Lung (tissue), 12 donors: ENCODE results near the gene SPAG6. TPM values are rescaled to one million over a fixed set of nuclear protein-coding genes. Genes with fewer than 3 reads are reported as not detected.

Experiments
- ATAC-seq: fragments of 200-7000 bp; cut with Tn5 transposase; one replicate; pipeline ENCODE4 v1.9.1; 2020; ENCODE audit warnings: moderate number of reproducible peaks; ENCODE audit not compliant: insufficient read depth, low FRiP score
- DNase-seq, 3 donors: peaks; one replicate each; pipeline ENCODE4 v3.0.0-alpha.2; 2013 to 2017
- H3K27ac ChIP-seq, 2 donors: one replicate each; pipeline ENCODE4 v1.5.1; 2013; ENCODE audit warnings: mild to moderate bottlenecking in 2 of 2, moderate library complexity in 2 of 2, control low read depth in 1 of 2, inconsistent platforms in 1 of 2, low read depth in 1 of 2, low read length in 1 of 2
- H3K27me3 ChIP-seq, 3 donors: one replicate each; pipeline ENCODE4 v1.5.1; 2013; ENCODE audit warnings: low read length in 2 of 3; ENCODE audit not compliant: control insufficient read depth in 3 of 3, insufficient read depth in 3 of 3
- H3K36me3 ChIP-seq, 4 donors: one replicate each; pipeline ENCODE4 v1.5.1; 2013; ENCODE audit warnings: low read length in 4 of 4, mild to moderate bottlenecking in 1 of 4, moderate library complexity in 1 of 4; ENCODE audit not compliant: control insufficient read depth in 4 of 4, insufficient read depth in 4 of 4
- H3K4me1 ChIP-seq, 5 donors: one replicate each; pipeline ENCODE4 v1.5.1; 2013; ENCODE audit warnings: low read length in 5 of 5, mild to moderate bottlenecking in 2 of 5, moderate library complexity in 1 of 5; ENCODE audit not compliant: control insufficient read depth in 5 of 5, insufficient read depth in 5 of 5
- H3K4me3 ChIP-seq: one replicate; pipeline ENCODE4 v1.5.1; 2013; ENCODE audit warnings: mild to moderate bottlenecking, control low read depth, moderate library complexity
- H3K9ac ChIP-seq, 2 donors: one replicate each; pipeline ENCODE4 v1.5.1; 2013; ENCODE audit warnings: low read length in 2 of 2, control low read depth in 1 of 2; ENCODE audit not compliant: insufficient read depth in 1 of 2
- H3K9me3 ChIP-seq, 4 donors: one replicate each; pipeline ENCODE4 v1.5.1; 2013; ENCODE audit warnings: low read length in 3 of 4, mild to moderate bottlenecking in 1 of 4, moderate library complexity in 1 of 4; ENCODE audit not compliant: control insufficient read depth in 4 of 4, insufficient read depth in 3 of 4
- CTCF ChIP-seq: IDR thresholded peaks from 2 replicates; pipeline ENCODE4 v1.5.1; 2012; ENCODE audit warnings: mild to moderate bottlenecking; ENCODE audit errors: control extremely low read depth, extremely low read depth
- WGBS, 2 donors: extraction: QIAGEN DNeasy Blood & Tissue Kit; methylation state at CpG; one replicate each; pipeline ENCODE4 v1.1.7; 2013; 5-methylcytosine and 5-hydroxymethylcytosine counted together
- polyA plus RNA-seq, 2 donors: library from polyadenylated mRNA; stranded (reverse); fragments of 200-250 nt; gene quantifications; one replicate each; pipeline ENCODE4 v1.2.1, GENCODE V29; 2013
- total RNA-seq, 2 donors: library from RNA; depleted of rRNA in 1 of 2; stranded (reverse); fragments of >200 nt in 1 of 2; gene quantifications; one replicate each; pipeline ENCODE4 v1.2.1, GENCODE V29; 2014 to 2021
- donor health status: control.
- donor health status: control.
- donor health status: Bipolar disorder and iron deficiency.
- donor health status: healthy.
- donor health status: DM: yes; HTN: yes; CAD: no.

SPAG6 gene
- total and polyA plus RNA-seq, 4 donors, result 12.2 to 40.1 (median 23.6) TPM

GRCh38 chr10:22324893-22325271 is 20.4 kb upstream of the SPAG6 start:
- 2% methylated on average over 9 of the region's 9 CpGs for WGBS, 2 donors
- Histone ChIP-seq H3K9me3 (peaks cover 0 to 1% (median 0%) of the 10 kb centered on the region in 4 donors), H3K4me1 (peaks cover 0 to 33% (median 12%) of the 10 kb centered on the region in 5 donors), H3K9ac (peak overlapping the region in 1 of 2 donors; percentile 56), H3K27ac (peak overlapping the region in 1 of 2 donors; percentile 53), H3K27me3 (peaks cover 0 to 26% (median 24%) of the 10 kb centered on the region in 3 donors), H3K4me3 (peak overlapping the region; percentile 56), H3K36me3 (peaks cover 2 to 15% (median 7%) of the 10 kb centered on the region in 4 donors)
- peak in 1 of 3 donors; percentile 60 for DNase-seq
- TF ChIP-seq CTCF, result no peak
- no peak for ATAC-seq

DNA sequence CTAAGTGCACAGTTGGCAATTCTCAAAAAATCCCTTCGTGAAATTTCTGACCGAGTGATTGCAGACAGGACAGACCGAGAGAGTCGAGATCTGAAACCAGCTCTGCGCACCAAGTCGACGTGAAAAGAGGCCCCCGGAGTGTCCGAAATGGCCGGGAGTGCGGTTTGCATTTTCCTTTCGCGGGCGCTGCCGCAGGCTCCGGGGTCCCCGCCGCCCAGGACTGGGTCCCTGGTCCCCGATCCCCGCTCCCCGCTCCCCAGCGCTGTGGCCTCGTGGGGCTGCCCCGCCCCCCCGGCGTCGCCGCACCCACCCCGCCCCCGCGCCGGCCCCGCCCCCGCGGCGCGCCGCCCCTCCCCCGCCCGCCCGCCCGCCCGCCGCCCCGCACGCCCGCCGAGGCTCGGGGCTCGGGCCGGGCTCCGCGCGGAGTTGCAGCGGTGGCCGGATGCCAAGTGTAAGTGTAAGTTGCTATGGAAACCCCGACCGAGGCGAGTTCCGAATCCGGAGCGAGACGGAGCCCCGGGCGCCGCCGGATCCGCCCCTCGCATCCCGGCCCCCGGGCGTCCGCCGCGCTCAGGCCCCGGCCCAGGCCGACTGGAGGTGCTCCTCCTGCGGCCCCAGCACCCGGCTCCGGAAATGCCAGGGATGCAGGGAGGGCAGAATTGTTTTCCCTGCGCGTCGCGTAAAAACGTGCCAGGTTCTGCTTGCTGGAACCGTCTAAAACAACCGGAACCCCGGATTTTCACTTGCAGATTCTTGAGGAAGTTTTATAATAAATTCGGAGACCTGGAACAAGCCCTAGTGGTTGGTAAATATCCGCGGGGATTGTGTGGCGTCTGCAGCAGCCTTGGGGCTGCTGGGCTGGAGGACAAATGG is 19.8 kb upstream of the SPAG6 start:
- WGBS, 2 donors, result 0 to 1% methylated on average over 37 to 92 of the region's 92 CpGs
- Histone ChIP-seq H3K4me3 (peak overlapping the region; percentile 56), H3K4me1 (peaks cover 0 to 30% (median 10%) of the 10 kb centered on the region in 5 donors), H3K9ac (peak overlapping the region in 1 of 2 donors; percentile 56), H3K27ac (peak overlapping the region; percentile 36 to 58), H3K9me3 (peaks cover 0 to 1% (median 0%) of the 10 kb centered on the region in 4 donors), H3K27me3 (peaks cover 0 to 26% (median 24%) of the 10 kb centered on the region in 3 donors), H3K36me3 (peaks cover 2 to 16% (median 10%) of the 10 kb centered on the region in 4 donors)
- DNase-seq (peak; percentile 86 to 87 (median 86)), ATAC-seq (peak; percentile 30)
- TF ChIP-seq CTCF, result no peak

DNA sequence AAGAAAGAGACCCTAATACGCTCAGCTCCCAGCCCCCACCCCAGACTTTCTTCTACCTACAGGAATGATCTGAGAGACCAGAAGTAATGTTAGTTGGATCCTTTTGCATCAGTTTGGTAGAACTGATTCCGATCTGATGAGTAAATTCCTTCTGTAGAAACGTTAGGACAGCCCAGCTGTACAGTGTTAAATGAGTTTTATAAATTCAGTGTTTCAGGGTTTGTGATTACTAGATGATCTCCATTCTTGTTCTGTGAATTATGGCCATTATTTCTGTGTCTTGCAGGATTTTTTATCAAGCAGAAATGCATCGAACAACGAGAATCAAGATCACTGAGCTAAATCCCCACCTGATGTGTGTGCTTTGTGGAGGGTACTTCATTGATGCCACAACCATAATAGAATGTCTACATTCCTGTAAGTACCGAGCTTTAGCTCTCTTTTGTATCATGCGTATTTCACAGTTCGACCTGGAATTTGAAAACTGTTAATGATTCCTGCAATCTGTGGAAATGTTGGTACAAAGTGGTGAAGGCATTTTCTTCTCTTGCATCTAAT is 19.1 kb upstream of the SPAG6 start:
- 65% methylated on average over 8 of the region's 8 CpGs for WGBS, 2 donors
- DNase-seq, result no peak
- Histone ChIP-seq H3K27me3 (peaks cover 0 to 26% (median 24%) of the 10 kb centered on the region in 3 donors), H3K36me3 (peaks cover 2 to 16% (median 10%) of the 10 kb centered on the region in 4 donors), H3K4me1 (peaks cover 0 to 30% (median 10%) of the 10 kb centered on the region in 5 donors), H3K27ac (peak overlapping the region; percentile 36 to 58), H3K4me3 (peak overlapping the region; percentile 29), H3K9ac (no peak overlapping the region), H3K9me3 (peaks cover 0 to 1% (median 0%) of the 10 kb centered on the region in 4 donors)
- no peak for ATAC-seq
- TF ChIP-seq CTCF, result no peak
